Fibroblast of the aortic adventitia (primary cell): Measurements from ENCODE around the gene FAM120AOS. TPM values are rescaled to one million over a fixed set of nuclear protein-coding genes. Genes with fewer than 3 reads are reported as not detected.

ENCODE experiments used
- DNase-seq: peaks from one replicate; pipeline ENCODE4 v3.0.0-alpha.2; 2010; ENCODE audit warnings: low read depth
- H3K4me3 ChIP-seq: 2 replicates; pipeline ENCODE4 v1.5.1; 2011; ENCODE audit warnings: low read depth, mild to moderate bottlenecking, control low read depth, low read length, moderate library complexity
- total RNA-seq: library from RNA; depleted of rRNA; stranded (reverse); fragments of >200 nt; gene quantifications from 2 replicates; pipeline ENCODE4 v1.2.3, GENCODE V29; 2012; ENCODE audit warnings: low replicate concordance
- TF ChIP-seq, protein P1 (sequence below): IDR thresholded peaks from 2 replicates; pipeline ENCODE4 v1.5.1; 2011; ENCODE audit warnings: mild to moderate bottlenecking, low read length, control low read depth, inconsistent platforms; ENCODE audit not compliant: insufficient read depth

FAM120AOS gene
- total RNA-seq, 1 donor, result 44.6 TPM

DNA sequence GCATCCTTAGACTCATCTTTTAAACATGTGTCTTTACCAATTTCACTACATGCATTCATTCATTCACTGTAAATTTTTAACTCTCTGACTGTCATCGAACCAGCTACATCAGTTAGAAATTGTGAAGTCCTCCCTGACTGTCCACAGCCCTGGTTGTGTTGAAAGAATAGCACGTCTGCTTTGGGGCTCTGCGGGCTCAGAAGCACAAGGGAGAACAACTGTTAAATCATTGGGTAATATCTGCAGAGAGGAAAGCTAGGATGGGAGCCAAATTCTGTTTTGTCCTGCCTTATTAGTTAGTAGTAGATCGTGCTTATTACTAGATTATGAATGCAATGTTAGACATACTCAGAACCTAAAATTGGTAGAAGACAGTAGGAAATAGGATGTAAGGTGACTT, 26.3 kb upstream of the FAM120AOS start:
- no peak overlapping the region for H3K4me3 ChIP-seq
- peak; percentile 47 for DNase-seq
- TF ChIP-seq, protein P1, sequence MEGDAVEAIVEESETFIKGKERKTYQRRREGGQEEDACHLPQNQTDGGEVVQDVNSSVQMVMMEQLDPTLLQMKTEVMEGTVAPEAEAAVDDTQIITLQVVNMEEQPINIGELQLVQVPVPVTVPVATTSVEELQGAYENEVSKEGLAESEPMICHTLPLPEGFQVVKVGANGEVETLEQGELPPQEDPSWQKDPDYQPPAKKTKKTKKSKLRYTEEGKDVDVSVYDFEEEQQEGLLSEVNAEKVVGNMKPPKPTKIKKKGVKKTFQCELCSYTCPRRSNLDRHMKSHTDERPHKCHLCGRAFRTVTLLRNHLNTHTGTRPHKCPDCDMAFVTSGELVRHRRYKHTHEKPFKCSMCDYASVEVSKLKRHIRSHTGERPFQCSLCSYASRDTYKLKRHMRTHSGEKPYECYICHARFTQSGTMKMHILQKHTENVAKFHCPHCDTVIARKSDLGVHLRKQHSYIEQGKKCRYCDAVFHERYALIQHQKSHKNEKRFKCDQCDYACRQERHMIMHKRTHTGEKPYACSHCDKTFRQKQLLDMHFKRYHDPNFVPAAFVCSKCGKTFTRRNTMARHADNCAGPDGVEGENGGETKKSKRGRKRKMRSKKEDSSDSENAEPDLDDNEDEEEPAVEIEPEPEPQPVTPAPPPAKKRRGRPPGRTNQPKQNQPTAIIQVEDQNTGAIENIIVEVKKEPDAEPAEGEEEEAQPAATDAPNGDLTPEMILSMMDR, result no peak

DNA sequence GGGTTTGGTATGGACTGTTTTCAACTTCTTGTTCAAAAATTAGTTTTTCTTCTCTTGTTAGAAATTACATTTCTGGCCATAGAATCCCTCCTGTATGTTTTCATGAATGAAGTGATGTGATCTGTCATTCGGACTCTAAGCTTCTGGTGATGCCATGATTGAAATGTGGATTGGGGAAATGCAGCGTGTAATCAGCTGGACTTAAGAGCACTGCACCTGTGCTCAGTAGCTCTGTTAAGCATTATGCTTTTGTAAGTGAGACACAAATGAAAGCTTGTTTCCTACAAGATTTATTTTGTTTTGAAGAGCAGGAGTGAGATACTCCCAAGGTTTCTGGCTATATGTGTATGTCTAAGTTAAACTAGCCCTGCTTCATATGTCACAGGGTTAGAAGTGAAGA, 24.0 kb upstream of the FAM120AOS start:
- TF ChIP-seq, protein P1, result no peak
- no peak for DNase-seq

DNA sequence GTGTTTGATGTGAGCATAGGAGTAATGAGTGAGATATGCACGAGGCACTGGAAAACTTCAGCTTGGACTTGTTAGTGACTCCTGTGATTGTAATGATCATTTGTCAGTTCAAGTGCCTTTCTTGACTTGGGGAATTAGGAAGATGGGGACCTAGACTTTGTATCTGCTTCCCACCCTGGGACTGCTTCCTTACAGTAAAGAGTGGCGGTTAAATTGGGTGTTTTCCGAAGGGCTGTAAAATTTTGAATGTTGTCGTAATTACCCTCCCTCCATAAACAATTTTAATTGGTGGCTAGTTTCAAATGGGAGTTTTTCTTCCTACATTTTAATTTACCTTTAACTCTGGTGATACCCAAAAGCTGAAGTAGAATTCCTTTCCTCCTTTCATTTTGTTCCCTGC, 23.5 kb upstream of the FAM120AOS start:
- DNase-seq, result no peak

More for the DNA sequence above, 24.0 kb upstream of the FAM120AOS start:
- H3K4me3 ChIP-seq, result no peak overlapping the region

DNA sequence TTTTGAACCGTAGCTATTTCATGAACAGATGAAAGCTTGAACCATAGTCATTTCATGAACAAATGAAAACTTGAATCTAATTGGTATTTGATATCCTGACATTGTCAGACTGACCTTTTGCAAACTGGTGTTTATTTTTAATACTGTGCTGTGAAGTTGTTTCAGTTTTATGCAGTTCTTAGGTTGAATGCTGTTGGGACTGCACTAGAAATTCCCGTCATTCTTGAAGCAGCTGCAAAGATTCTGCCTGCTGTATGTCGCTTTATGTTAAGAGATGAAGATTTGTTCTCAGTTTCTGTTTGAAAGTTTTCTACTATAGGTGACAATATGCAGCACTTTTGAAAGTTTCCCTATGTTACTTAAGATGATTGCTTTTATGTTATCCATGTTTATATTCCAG, 22.5 kb upstream of the FAM120AOS start:
- DNase-seq, result no peak
- no peak overlapping the region for H3K4me3 ChIP-seq
- TF ChIP-seq, protein P1, result no peak

More for the DNA sequence above, 23.5 kb upstream of the FAM120AOS start:
- no peak overlapping the region for H3K4me3 ChIP-seq
- TF ChIP-seq, protein P1, result no peak

DNA sequence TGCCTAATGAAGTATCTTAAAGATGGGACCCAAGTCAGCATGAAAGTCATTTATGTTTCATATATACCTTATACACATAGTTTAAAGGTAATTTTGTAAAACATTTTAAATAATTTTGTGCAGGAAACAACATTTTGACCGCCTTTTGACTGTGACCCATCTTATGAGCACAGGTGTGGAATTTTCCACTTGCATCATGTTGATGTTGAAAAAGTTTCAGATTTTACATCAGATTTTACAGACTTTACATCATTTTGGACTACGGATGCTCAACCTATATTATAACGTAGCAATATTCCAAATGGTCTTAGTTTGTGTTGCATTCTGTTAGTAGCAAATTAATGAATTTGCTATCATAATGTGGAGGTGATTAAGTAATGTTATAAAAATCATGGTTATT, 21.7 kb upstream of the FAM120AOS start:
- no peak for DNase-seq
- TF ChIP-seq, protein P1, result no peak
- H3K4me3 ChIP-seq, result no peak overlapping the region

DNA sequence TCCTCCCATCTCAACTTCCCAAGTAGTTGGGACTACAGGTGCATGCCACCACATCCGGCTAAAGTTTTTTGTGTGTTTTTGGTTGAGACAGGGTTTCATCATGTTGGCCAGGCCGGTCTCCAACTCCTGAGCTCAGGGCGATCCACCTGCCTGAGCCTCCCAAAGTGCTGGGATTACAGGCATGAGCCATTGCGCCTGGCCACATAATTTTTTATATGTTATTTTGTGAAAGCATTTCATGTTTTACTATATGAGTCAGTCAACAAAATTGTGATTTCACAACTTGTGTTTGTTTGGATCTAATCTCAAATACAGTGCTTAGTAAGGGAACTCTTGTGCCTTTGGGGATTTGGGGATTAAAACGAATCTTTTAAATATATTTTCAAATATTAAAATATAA, 20.0 kb upstream of the FAM120AOS start:
- TF ChIP-seq, protein P1, result no peak
- no peak overlapping the region for H3K4me3 ChIP-seq
- DNase-seq, result peak; percentile 64

DNA sequence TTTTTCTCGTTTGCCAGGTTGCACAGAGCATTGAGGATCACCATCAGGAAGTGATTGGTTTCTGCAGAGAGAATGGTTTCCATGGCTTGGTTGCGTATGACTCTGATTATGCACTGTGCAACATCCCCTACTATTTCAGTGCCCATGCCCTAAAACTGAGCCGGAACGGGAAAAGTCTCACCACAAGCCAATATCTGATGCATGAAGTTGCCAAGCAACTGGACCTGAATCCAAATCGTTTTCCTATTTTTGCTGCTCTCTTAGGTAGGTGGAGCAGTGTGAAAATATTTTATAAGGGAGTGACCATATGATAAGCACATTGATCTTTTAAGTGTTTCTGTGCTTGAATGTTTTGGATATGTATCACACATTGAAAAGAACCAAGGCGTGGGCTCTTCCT, 17.7 kb upstream of the FAM120AOS start:
- DNase-seq, result peak; percentile 65
- H3K4me3 ChIP-seq, result no peak overlapping the region
- TF ChIP-seq, protein P1, result no peak
